PC-3 (cell line): Measurements from ENCODE around the gene NUB1. TPM values are rescaled to one million over a fixed set of nuclear protein-coding genes. Genes with fewer than 3 reads are reported as not detected.

Experiments used
- ATAC-seq: fragments of 200-7000 bp; cut with Tn5 transposase; 2 replicates; pipeline ENCODE4 v1.9.1; 2020; ENCODE audit warnings: mild to moderate bottlenecking, moderate library complexity
- BruUV-seq: library from RNA; stranded (reverse); fragments of 400-500 nt; replicated peaks from 2 replicates; lab custom pipeline; 2021; lab: Mats Ljungman, UMichigan
- CTCF ChIA-PET: fragments of 300-600 bp; sonication (Branson Sonifier 250); formaldehyde crosslinking; loops from one replicate; lab custom pipeline; 2022; ENCODE audit warnings: antibody characterized with exemption; lab: Charles Lee
- POLR2A ChIA-PET: fragments of 300-600 bp; sonication (Branson Sonifier 250); formaldehyde crosslinking; loops from one replicate; lab custom pipeline; 2022; ENCODE audit warnings: antibody characterized with exemption; ENCODE audit not compliant: unreplicated experiment; lab: Charles Lee
- DNase-seq: peaks from one replicate; pipeline ENCODE4 v3.0.0-alpha.2; 2015
- H2AFZ ChIP-seq: fragments of 300-600 bp; sonication (generic); 2 replicates; pipeline ENCODE4 v1.6.0; 2016; ENCODE audit warnings: antibody characterized with exemption, low read length
- H3F3A ChIP-seq: fragments of 300-600 bp; sonication (generic); one replicate; pipeline ENCODE4 v1.6.0; 2017; ENCODE audit warnings: antibody characterized with exemption, low read length, control low read depth, mild to moderate bottlenecking; ENCODE audit not compliant: unreplicated experiment
- H3K27ac ChIP-seq: fragments of 300-600 bp; sonication (generic); 2 replicates; pipeline ENCODE4 v1.5.1; 2016; ENCODE audit warnings: mild to moderate bottlenecking, low read length
- H3K27me3 ChIP-seq: fragments of 300-600 bp; sonication (generic); 2 replicates; pipeline ENCODE4 v1.6.1; 2016; ENCODE audit warnings: low read length, mixed read lengths
- H3K36me3 ChIP-seq: fragments of 300-600 bp; sonication (generic); 2 replicates; pipeline ENCODE4 v1.6.1; 2016; ENCODE audit warnings: low read depth, mixed run types, low read length, mixed read lengths
- H3K4me1 ChIP-seq: fragments of 300-600 bp; sonication (generic); 2 replicates; pipeline ENCODE4 v1.5.1; 2016; ENCODE audit warnings: low read length; ENCODE audit not compliant: insufficient read depth
- H3K4me2 ChIP-seq: fragments of 300-600 bp; sonication (generic); 2 replicates; pipeline ENCODE4 v1.6.0; 2016; ENCODE audit warnings: low read length
- H3K4me3 ChIP-seq: fragments of 300-600 bp; sonication (generic); 2 replicates; pipeline ENCODE4 v1.5.1; 2016; ENCODE audit warnings: mild to moderate bottlenecking, low read length, mixed read lengths
- H3K79me2 ChIP-seq: fragments of 300-600 bp; sonication (generic); 2 replicates; pipeline ENCODE4 v1.6.1; 2017; ENCODE audit warnings: low read length, mixed read lengths
- H3K9ac ChIP-seq: fragments of 300-600 bp; sonication (generic); 2 replicates; pipeline ENCODE4 v1.6.0; 2016; ENCODE audit warnings: mild to moderate bottlenecking, low read length
- H3K9me2 ChIP-seq: fragments of 300-600 bp; sonication (generic); replicated peaks from 2 replicates; pipeline ENCODE4 v1.6.1; 2016; ENCODE audit warnings: mixed run types, low read length, mixed read lengths
- H3K9me3 ChIP-seq: fragments of 300-600 bp; sonication (generic); 2 replicates; pipeline ENCODE4 v1.6.1; 2016; ENCODE audit warnings: low read length, mixed read lengths
- H4K20me1 ChIP-seq: fragments of 300-600 bp; sonication (generic); 2 replicates; pipeline ENCODE4 v1.6.1; 2016; ENCODE audit warnings: low read length, mixed read lengths
- EZH2 ChIP-seq: fragments of 300-600 bp; sonication (generic); IDR thresholded peaks from one replicate; pipeline ENCODE4 v1.6.1; 2017; ENCODE audit warnings: antibody characterized with exemption, mild to moderate bottlenecking, low read length; ENCODE audit not compliant: unreplicated experiment
- EZH2phosphoT487 ChIP-seq: fragments of 300-600 bp; sonication (generic); IDR thresholded peaks from 2 replicates; pipeline ENCODE4 v1.6.1; 2018; ENCODE audit warnings: mild to moderate bottlenecking, antibody characterized with exemption, low read length, borderline replicate concordance
- intact Hi-C: fragments of 100-400 bp; cut with micrococcal nuclease; formaldehyde crosslinking; loops from 2 replicates; pipeline ENCODE4 v1.9.0; 2023
- total RNA-seq: library from RNA; depleted of rRNA; stranded (reverse); fragments of >200 nt; gene quantifications from 2 replicates; pipeline ENCODE4 v1.2.3, GENCODE V29; 2014
- TF ChIP-seq, protein P1 (sequence below): fragments of 300-600 bp; sonication (generic); conservative IDR thresholded peaks from 2 replicates; pipeline ENCODE4 v1.5.1; 2017; ENCODE audit warnings: antibody characterized with exemption, low read depth, mild to moderate bottlenecking, low read length

NUB1 gene
- total RNA-seq, 1 experiment from 2014 or later: 40.1 TPM

- no peak for DNase-seq
- no peak overlapping the region for H3K27ac ChIP-seq
- H2AFZ ChIP-seq: no peak overlapping the region
- no peak for ATAC-seq
- ChIA-PET CTCF (no interaction called here), POLR2A (no interaction called here)
- intact Hi-C loops: no loop called here
- no peaks in the 10 kb centered on the region for H3F3A ChIP-seq
- no peaks in the 10 kb centered on the region; the same call in 1 of the 2 replicates for H3K27me3 ChIP-seq
- H4K20me1 ChIP-seq: no peaks in the 10 kb centered on the region
- no peak overlapping the region for H3K4me2 ChIP-seq
- H3K36me3 ChIP-seq: no peaks in the 10 kb centered on the region
- H3K4me1 ChIP-seq: no peaks in the 10 kb centered on the region
- no peak overlapping the region for H3K9ac ChIP-seq
- no peaks in the 10 kb centered on the region for H3K9me2 ChIP-seq
- H3K9me3 ChIP-seq: no peaks in the 10 kb centered on the region
- TF ChIP-seq EZH2phosphoT487 (no peak), EZH2 (no peak)
- TF ChIP-seq, protein P1, sequence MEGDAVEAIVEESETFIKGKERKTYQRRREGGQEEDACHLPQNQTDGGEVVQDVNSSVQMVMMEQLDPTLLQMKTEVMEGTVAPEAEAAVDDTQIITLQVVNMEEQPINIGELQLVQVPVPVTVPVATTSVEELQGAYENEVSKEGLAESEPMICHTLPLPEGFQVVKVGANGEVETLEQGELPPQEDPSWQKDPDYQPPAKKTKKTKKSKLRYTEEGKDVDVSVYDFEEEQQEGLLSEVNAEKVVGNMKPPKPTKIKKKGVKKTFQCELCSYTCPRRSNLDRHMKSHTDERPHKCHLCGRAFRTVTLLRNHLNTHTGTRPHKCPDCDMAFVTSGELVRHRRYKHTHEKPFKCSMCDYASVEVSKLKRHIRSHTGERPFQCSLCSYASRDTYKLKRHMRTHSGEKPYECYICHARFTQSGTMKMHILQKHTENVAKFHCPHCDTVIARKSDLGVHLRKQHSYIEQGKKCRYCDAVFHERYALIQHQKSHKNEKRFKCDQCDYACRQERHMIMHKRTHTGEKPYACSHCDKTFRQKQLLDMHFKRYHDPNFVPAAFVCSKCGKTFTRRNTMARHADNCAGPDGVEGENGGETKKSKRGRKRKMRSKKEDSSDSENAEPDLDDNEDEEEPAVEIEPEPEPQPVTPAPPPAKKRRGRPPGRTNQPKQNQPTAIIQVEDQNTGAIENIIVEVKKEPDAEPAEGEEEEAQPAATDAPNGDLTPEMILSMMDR: no peak
- no TSS peak for BruUV-seq
- no peak overlapping the region for H3K4me3 ChIP-seq
- no peaks in the 10 kb centered on the region for H3K79me2 ChIP-seq
These were observed 45.8 kb downstream of the NUB1 start for GRCh38 chr7:151387161-151388006.

DNA sequence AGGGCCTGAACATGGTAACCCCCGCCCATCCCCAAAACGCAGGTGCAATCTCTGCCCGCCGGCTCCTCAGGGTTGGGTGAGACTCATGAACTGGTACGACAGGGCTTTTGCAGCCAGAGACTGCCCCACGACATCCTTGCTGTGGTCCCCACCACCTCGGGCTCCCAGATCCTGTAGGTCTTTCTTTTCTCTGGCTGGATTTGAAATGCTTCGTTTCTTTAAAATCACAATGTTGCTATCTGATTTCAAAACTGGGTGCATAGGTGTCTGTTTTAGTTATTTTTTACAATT, 46.3 kb downstream of the NUB1 start:
- no peaks in the 10 kb centered on the region for H3F3A ChIP-seq
- DNase-seq (no peak), ATAC-seq (no peak)
- ChIA-PET CTCF (no interaction called here), POLR2A (no interaction called here)
- H3K27me3 ChIP-seq: no peaks in the 10 kb centered on the region; the same call in 1 of the 2 replicates
- no peaks in the 10 kb centered on the region for H3K4me1 ChIP-seq
- H3K27ac ChIP-seq: no peak overlapping the region
- H3K4me3 ChIP-seq: no peak overlapping the region
- H3K9ac ChIP-seq: no peak overlapping the region
- H2AFZ ChIP-seq: no peak overlapping the region
- TF ChIP-seq, protein P1: no peak
- TF ChIP-seq EZH2 (no peak), EZH2phosphoT487 (no peak)
- no TSS peak for BruUV-seq
- H3K36me3 ChIP-seq: no peaks in the 10 kb centered on the region
- no peaks in the 10 kb centered on the region for H3K9me2 ChIP-seq
- H4K20me1 ChIP-seq: no peaks in the 10 kb centered on the region
- intact Hi-C loops: no loop called here
- H3K79me2 ChIP-seq: no peaks in the 10 kb centered on the region
- H3K4me2 ChIP-seq: no peak overlapping the region
- H3K9me3 ChIP-seq: no peaks in the 10 kb centered on the region

DNA sequence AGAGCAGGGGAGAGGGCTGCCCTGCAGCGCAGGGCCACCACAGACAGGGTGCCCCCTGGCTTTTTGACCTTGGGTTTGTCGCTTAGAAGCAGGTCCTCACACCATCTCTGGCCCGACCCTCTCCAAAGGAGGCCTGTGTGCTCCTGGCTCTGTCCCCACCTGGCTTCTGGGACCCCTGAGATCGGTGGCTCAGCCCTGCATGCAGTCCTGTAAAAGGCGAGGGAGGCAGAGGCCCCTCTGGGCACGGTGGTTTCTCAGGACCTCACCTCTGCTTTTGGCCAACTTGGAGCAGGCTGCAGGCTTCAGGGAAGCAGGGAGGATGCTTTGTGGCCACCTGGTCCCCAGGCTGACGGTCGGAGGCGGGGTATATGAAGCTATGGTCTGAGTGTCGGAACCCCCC, 46.8 kb downstream of the NUB1 start:
- no peak overlapping the region for H3K27ac ChIP-seq
- no peaks in the 10 kb centered on the region for H3F3A ChIP-seq
- H3K9me2 ChIP-seq: no peaks in the 10 kb centered on the region
- TF ChIP-seq EZH2phosphoT487 (no peak), EZH2 (no peak)
- TF ChIP-seq, protein P1: no peak
- DNase-seq (no peak), ATAC-seq (no peak)
- H4K20me1 ChIP-seq: no peaks in the 10 kb centered on the region
- no peaks in the 10 kb centered on the region; the same call in 1 of the 2 replicates for H3K27me3 ChIP-seq
- no peaks in the 10 kb centered on the region for H3K79me2 ChIP-seq
- H2AFZ ChIP-seq: no peak overlapping the region
- no peak overlapping the region for H3K9ac ChIP-seq
- H3K4me1 ChIP-seq: no peaks in the 10 kb centered on the region
- no TSS peak for BruUV-seq
- H3K9me3 ChIP-seq: no peaks in the 10 kb centered on the region
- H3K36me3 ChIP-seq: no peaks in the 10 kb centered on the region
- CTCF ChIA-PET: no interaction called here
- intact Hi-C loops: no loop called here
- POLR2A ChIA-PET: no interaction called here
- no peak overlapping the region for H3K4me2 ChIP-seq
- no peak overlapping the region for H3K4me3 ChIP-seq
